Adrenal gland (tissue), 5 donors: ENCODE results near the gene PPP1R7.
"Not testable (repeated sequence)": the region's sequence is repeated elsewhere in the genome, so short reads cannot be mapped to it uniquely, and the experiment has no call there.

Experiments
- POLR2A ChIP-seq, 2 donors: fragments of 450-650 bp; IDR thresholded peaks; one replicate each; pipeline ENCODE4 v1.6.1; 2017; ENCODE audit warnings: antibody characterized with exemption in 2 of 2, mild to moderate bottlenecking in 2 of 2, moderate library complexity in 1 of 2
- TF ChIP-seq, protein P1 (sequence below), 6 experiments: fragments of 450-650 bp in 4 of 6; fragments of 200-600 bp in 2 of 6; sonication (generic) in 1 of 6; IDR thresholded peaks; 1 replicate in 5 of 6; 2 replicates in 1 of 6; pipeline versions ENCODE4 v1.5.1 to v1.8.0; 2016 to 2021; ENCODE audit warnings: antibody characterized with exemption in 6 of 6, mild to moderate bottlenecking in 2 of 6, moderate library complexity in 1 of 6
- donor health status: DM: no; HTN: no; CAD: no.

DNA sequence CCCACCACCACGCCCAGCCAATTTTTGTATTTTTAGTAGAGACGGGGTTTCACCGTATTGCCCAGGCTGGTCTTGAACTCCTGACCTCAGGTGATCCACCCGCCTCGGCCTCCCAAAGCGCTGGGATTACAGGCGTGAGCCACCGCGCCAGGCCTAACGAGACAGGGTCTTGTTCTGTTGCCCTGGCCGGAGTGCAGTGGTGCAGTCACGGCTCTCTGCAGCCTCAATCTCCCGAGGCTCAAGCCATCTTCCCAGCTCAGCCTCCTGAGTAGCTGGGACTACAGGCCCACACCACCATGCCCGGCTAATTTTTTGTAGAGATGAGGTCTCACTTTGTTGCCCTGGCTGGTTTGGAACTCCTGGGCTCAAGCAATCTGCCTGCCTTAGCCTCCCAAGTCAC, 47.0 kb downstream of the PPP1R7 start:
- TF ChIP-seq, protein P1, sequence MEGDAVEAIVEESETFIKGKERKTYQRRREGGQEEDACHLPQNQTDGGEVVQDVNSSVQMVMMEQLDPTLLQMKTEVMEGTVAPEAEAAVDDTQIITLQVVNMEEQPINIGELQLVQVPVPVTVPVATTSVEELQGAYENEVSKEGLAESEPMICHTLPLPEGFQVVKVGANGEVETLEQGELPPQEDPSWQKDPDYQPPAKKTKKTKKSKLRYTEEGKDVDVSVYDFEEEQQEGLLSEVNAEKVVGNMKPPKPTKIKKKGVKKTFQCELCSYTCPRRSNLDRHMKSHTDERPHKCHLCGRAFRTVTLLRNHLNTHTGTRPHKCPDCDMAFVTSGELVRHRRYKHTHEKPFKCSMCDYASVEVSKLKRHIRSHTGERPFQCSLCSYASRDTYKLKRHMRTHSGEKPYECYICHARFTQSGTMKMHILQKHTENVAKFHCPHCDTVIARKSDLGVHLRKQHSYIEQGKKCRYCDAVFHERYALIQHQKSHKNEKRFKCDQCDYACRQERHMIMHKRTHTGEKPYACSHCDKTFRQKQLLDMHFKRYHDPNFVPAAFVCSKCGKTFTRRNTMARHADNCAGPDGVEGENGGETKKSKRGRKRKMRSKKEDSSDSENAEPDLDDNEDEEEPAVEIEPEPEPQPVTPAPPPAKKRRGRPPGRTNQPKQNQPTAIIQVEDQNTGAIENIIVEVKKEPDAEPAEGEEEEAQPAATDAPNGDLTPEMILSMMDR (IDR thresholded peaks at IDR 0.05): not testable (repeated sequence)
- TF ChIP-seq POLR2A (IDR thresholded peaks at IDR 0.05): not testable (repeated sequence)
